Type B pancreatic cell (in vitro differentiated cells): ENCODE measurements around the gene GRIK4. TPM values are rescaled to one million over a fixed set of nuclear protein-coding genes. Genes with fewer than 3 reads are reported as not detected.

ENCODE experiments used
- DNase-seq: peaks from one replicate; pipeline ENCODE4 v3.0.0; 2021; ENCODE audit warnings: mixed read lengths; ENCODE audit not compliant: unreplicated experiment; ENCODE audit errors: extremely low spot score
- H3K27ac Mint-ChIP-seq: 2 replicates; pipeline ENCODE4 v1.8.0; 2021; ENCODE audit warnings: mild to moderate bottlenecking, mixed read lengths
- H3K27me3 Mint-ChIP-seq: 2 replicates; pipeline ENCODE4 v1.8.0; 2021; ENCODE audit warnings: mixed read lengths
- H3K36me3 Mint-ChIP-seq: 2 replicates; pipeline ENCODE4 v1.8.0; 2021; ENCODE audit warnings: mixed read lengths
- H3K4me1 Mint-ChIP-seq: one replicate; pipeline ENCODE4 v1.8.0; 2021; ENCODE audit warnings: mixed read lengths; ENCODE audit not compliant: unreplicated experiment
- H3K4me3 Mint-ChIP-seq: 2 replicates; pipeline ENCODE4 v1.8.0; 2021; ENCODE audit warnings: mild to moderate bottlenecking, mixed read lengths
- H3K9me3 Mint-ChIP-seq: 2 replicates; pipeline ENCODE4 v1.8.0; 2021; ENCODE audit warnings: mixed read lengths
- CTCF ChIP-seq: fragments of 200-600 bp; sonication (generic); conservative IDR thresholded peaks from 2 replicates; pipeline ENCODE4 v1.5.0; 2021; ENCODE audit warnings: antibody characterized with exemption, mild to moderate bottlenecking
- total RNA-seq: library from RNA; stranded (reverse); gene quantifications from 2 replicates; pipeline ENCODE4 v1.2.1, GENCODE V29; 2021; ENCODE audit warnings: low replicate concordance

Gene GRIK4
- total RNA-seq, 1 donor from 2014 or later: 0.72 TPM

DNA sequence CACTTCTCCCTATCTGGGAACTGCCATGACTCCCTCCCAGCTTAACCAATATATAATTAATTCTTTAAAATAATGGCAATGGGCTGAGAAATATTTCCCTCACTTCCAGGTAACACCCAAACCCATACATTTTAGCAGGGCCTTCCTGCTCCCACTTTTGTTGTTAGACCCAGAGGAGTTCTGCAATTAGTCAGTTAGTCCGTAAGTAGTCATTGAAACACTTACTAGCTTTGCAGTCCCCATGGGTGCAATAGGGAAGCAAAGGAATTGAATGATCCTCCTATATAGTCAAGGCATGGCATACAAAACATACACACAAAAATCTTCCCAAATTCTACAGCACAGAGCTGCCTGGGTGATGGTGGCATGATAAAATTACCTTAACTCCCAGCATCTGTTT lies 258.4 kb downstream of the GRIK4 start:
- Mint-ChIP-seq H3K36me3 (no peaks in the 10 kb centered on the region), H3K9me3 (peaks cover 5% of the 10 kb centered on the region), H3K27ac (no peak overlapping the region), H3K4me1 (no peaks in the 10 kb centered on the region), H3K27me3 (peaks cover 9% of the 10 kb centered on the region), H3K4me3 (no peak overlapping the region)
- no peak for DNase-seq
- TF ChIP-seq CTCF: no peak

- Mint-ChIP-seq H3K27ac (no peak overlapping the region), H3K9me3 (peaks cover 5% of the 10 kb centered on the region)
These were observed 260.1 kb downstream of the GRIK4 start for GRCh38 chr11:120771551-120772060.

GRCh38 chr11:120773501-120774031 lies 262.0 kb downstream of the GRIK4 start:
- H3K36me3 Mint-ChIP-seq: no peaks in the 10 kb centered on the region
- H3K9me3 Mint-ChIP-seq: peaks cover 5% of the 10 kb centered on the region
- H3K27me3 Mint-ChIP-seq: peaks cover 12% of the 10 kb centered on the region
- DNase-seq: no peak
- H3K27ac Mint-ChIP-seq: no peak overlapping the region
- no peak for TF ChIP-seq CTCF
- H3K4me3 Mint-ChIP-seq: no peak overlapping the region
- H3K4me1 Mint-ChIP-seq: no peaks in the 10 kb centered on the region

More at GRCh38 chr11:120771551-120772060, 260.1 kb downstream of the GRIK4 start:
- Mint-ChIP-seq H3K27me3 (peaks cover 9% of the 10 kb centered on the region), H3K4me3 (no peak overlapping the region), H3K36me3 (no peaks in the 10 kb centered on the region), H3K4me1 (no peaks in the 10 kb centered on the region)
- DNase-seq: no peak
- TF ChIP-seq CTCF: no peak

GRCh38 chr11:120774591-120775386 lies 263.2 kb downstream of the GRIK4 start:
- H3K4me1 Mint-ChIP-seq: no peaks in the 10 kb centered on the region
- DNase-seq: no peak
- no peak overlapping the region for H3K27ac Mint-ChIP-seq
- peaks cover 12% of the 10 kb centered on the region for H3K27me3 Mint-ChIP-seq
- H3K9me3 Mint-ChIP-seq: peaks cover 5% of the 10 kb centered on the region
- TF ChIP-seq CTCF: no peak
- H3K36me3 Mint-ChIP-seq: no peaks in the 10 kb centered on the region
- H3K4me3 Mint-ChIP-seq: no peak overlapping the region

GRCh38 chr11:120775986-120776951 lies 264.7 kb downstream of the GRIK4 start:
- Mint-ChIP-seq H3K4me1 (no peaks in the 10 kb centered on the region), H3K27me3 (peaks cover 12% of the 10 kb centered on the region), H3K36me3 (no peaks in the 10 kb centered on the region), H3K4me3 (no peak overlapping the region), H3K27ac (no peak overlapping the region), H3K9me3 (peaks cover 5% of the 10 kb centered on the region)
- no peak for DNase-seq
- TF ChIP-seq CTCF: no peak
